ENCODE measurements around the gene ZNF350. TPM values are rescaled to one million over a fixed set of nuclear protein-coding genes. Genes with fewer than 3 reads are reported as not detected.
A peak's percentile ranks its signal among the peaks of the same experiment; 100 is the strongest.
"Not testable (repeated sequence)": the region's sequence is repeated elsewhere in the genome, so short reads cannot be mapped to it uniquely, and the experiment has no call there.

The ZNF350 gene
- total RNA-seq, 2 experiments from 2014 or later: 23.8 to 24.0 TPM

GRCh38 chr19:51957846-51958245 lies 28.8 kb downstream of the ZNF350 start:
- H3K27me3 Mint-ChIP-seq; H3K27ac Mint-ChIP-seq; ATAC-seq (ENCODE audit: low read depth); H3K4me1 Mint-ChIP-seq; DNase-seq; POLR2A ChIA-PET; H3K4me3 Mint-ChIP-seq: not testable (repeated sequence)
- peaks cover 40% of the 10 kb centered on the region for H3K9me3 Mint-ChIP-seq
- H3K36me3 Mint-ChIP-seq: peaks cover 18% of the 10 kb centered on the region

DNA sequence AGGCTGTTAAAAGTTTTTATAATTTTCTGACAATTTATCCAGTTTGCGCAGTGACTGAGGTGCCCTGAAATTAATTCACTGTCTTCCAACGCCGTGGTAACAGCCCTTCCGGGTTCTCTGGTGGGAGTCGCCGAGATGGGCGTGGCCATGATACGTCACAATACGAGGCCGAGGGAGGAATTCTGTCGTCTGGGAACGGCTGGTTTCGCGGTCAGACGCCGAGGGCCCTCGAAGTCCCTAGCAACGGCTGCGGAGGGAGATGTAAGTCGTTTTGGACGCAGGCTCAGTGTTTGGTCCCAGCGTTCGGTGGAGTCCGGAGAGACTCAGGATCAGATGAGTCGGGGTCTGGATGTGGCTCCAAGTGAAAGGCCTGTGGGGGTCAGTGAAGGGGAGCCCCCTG lies 37.7 kb downstream of the ZNF350 start:
- H3K27ac Mint-ChIP-seq: no peak overlapping the region
- peaks cover 1% of the 10 kb centered on the region for H3K4me1 Mint-ChIP-seq
- ATAC-seq (ENCODE audit: low read depth) (no peak), DNase-seq (no peak)
- no peak overlapping the region for H3K4me3 Mint-ChIP-seq
- peaks cover 51% of the 10 kb centered on the region for H3K9me3 Mint-ChIP-seq
- peaks cover 30% of the 10 kb centered on the region for H3K36me3 Mint-ChIP-seq
- no peaks in the 10 kb centered on the region for H3K27me3 Mint-ChIP-seq
- POLR2A ChIA-PET: no interaction called here

- H3K27me3 Mint-ChIP-seq: no peaks in the 10 kb centered on the region
- H3K9me3 Mint-ChIP-seq: peaks cover 61% of the 10 kb centered on the region
- POLR2A ChIA-PET: no interaction called here
- DNase-seq (no peak), ATAC-seq (ENCODE audit: low read depth) (no peak)
- peaks cover 1% of the 10 kb centered on the region for H3K4me1 Mint-ChIP-seq
- no peak overlapping the region for H3K27ac Mint-ChIP-seq
- peaks cover 53% of the 10 kb centered on the region for H3K36me3 Mint-ChIP-seq
- no peak overlapping the region for H3K4me3 Mint-ChIP-seq
Measured at GRCh38 chr19:51946602-51947001, 40.0 kb downstream of the ZNF350 start.

DNA sequence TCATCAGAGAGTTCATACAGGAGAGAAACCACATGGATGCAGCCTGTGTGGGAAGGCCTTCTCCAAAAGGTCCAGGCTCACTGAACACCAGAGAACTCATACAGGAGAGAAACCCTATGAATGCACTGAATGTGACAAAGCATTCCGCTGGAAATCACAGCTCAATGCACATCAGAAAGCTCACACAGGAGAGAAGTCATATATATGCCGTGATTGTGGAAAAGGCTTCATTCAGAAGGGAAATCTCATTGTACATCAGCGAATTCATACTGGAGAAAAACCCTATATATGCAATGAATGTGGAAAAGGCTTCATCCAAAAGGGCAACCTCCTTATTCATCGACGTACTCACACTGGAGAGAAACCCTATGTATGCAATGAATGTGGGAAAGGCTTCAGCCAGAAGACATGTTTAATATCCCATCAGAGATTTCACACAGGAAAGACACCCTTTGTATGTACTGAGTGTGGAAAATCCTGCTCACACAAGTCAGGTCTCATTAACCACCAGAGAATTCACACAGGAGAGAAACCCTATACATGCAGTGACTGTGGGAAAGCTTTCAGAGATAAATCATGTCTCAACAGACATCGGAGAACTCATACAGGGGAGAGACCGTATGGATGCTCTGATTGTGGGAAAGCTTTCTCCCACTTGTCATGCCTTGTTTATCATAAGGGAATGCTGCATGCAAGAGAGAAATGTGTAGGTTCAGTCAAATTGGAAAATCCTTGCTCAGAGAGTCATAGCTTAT lies 41.7 kb downstream of the ZNF350 start:
- Mint-ChIP-seq H3K4me1 (peaks cover 1% of the 10 kb centered on the region), H3K27me3 (no peaks in the 10 kb centered on the region), H3K4me3 (no peak overlapping the region), H3K36me3 (peaks cover 68% of the 10 kb centered on the region), H3K9me3 (peaks cover 69% of the 10 kb centered on the region), H3K27ac (no peak overlapping the region)
- ATAC-seq (ENCODE audit: low read depth) (no peak), DNase-seq (no peak)
- POLR2A ChIA-PET: no interaction called here

DNA sequence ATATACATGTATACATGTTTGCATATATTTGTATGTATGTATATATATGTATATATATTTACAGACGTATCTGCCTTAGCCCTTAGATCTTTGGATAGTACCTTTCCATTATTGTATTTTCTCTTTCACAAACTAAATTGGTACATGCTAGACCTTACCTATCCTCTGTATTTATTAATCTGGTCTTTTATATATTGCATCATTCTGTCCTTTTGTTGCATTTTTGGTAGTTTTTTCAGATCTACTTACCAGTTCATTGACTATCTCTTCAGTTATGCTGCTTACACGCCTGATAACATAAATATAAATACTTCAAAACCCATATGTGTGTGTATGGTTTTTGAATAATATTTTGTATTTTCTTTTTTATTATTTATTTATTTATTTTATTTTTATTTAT lies 47.7 kb downstream of the ZNF350 start:
- Mint-ChIP-seq H3K4me3 (no peak overlapping the region), H3K27ac (no peak overlapping the region), H3K9me3 (peaks cover 49% of the 10 kb centered on the region), H3K27me3 (no peaks in the 10 kb centered on the region), H3K36me3 (peaks cover 93% of the 10 kb centered on the region), H3K4me1 (no peaks in the 10 kb centered on the region)
- no peak for ATAC-seq (ENCODE audit: low read depth)
- DNase-seq: no peak
- POLR2A ChIA-PET: no interaction called here

GRCh38 chr19:51931921-51932320 lies 54.7 kb downstream of the ZNF350 start:
- peaks cover 81% of the 10 kb centered on the region for H3K36me3 Mint-ChIP-seq
- no peak for ATAC-seq (ENCODE audit: low read depth)
- POLR2A ChIA-PET: no interaction called here
- DNase-seq: no peak
- no peaks in the 10 kb centered on the region for H3K27me3 Mint-ChIP-seq
- no peak overlapping the region for H3K4me3 Mint-ChIP-seq
- H3K9me3 Mint-ChIP-seq: peaks cover 23% of the 10 kb centered on the region
- H3K4me1 Mint-ChIP-seq: peaks cover 7% of the 10 kb centered on the region
- H3K27ac Mint-ChIP-seq: no peak overlapping the region

- DNase-seq (no peak), ATAC-seq (ENCODE audit: low read depth) (no peak)
- Mint-ChIP-seq H3K9me3 (peaks cover 32% of the 10 kb centered on the region), H3K27ac (peak overlapping the region; percentile 92), H3K27me3 (no peaks in the 10 kb centered on the region), H3K4me3 (peak overlapping the region; percentile 94), H3K36me3 (peaks cover 52% of the 10 kb centered on the region), H3K4me1 (peaks cover 14% of the 10 kb centered on the region)
- POLR2A ChIA-PET: no interaction called here
Measured at GRCh38 chr19:51927859-51928258, 58.8 kb downstream of the ZNF350 start.

DNA sequence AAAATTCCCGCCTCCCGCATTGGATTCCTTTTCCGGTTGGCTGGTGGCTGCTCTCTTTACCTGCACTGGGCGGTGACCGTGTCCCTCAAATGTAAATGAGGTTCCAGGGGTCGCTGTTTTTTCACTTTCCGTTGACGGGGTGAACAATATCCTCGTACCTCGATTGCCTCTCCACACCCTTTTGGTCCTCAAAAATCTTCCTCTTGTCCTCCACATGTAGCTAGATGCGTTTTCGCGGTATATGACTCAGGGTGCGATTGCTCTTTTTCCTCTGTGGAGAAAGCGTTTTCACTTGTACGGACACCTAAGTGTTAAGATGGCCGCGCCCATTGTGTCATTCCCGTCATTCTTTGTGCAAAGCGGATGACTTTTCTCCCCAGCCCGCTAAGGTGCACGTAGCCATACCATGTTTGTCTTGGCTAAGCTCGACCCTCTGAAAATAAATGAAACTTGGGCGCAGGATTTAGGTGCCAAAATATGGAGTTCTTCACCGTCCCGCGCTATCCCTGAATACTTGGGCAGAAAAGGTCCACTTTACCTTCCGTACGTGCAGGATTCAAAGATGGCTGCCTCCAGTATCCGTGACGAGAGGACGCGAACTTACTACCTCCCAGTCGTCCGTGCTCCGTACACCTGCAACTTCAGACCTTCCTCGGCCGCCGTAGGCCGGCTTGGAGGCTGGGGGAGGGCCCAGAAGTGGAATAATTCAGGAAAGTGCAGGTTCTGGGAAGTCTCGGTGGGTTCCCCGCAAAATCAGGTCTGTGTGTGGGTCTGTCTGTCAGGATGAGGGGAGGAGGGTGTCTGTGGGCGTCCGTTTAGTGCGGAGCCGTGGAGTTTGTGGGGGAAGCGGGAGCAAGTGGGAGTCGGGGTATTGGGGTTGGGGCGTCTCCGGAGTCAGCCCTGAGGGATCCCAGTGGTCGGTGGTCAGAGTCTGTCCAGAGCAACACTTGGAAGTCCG lies 59.6 kb downstream of the ZNF350 start, which contains the start of gene ZNF613:
Gene ZNF613, plus strand, starts transcription at position 689 of the 958 bp plus-strand sequence. CDS start 8,749 bp downstream, outside the sequence.
- peaks cover 35% of the 10 kb centered on the region for H3K9me3 Mint-ChIP-seq
- no peaks in the 10 kb centered on the region for H3K27me3 Mint-ChIP-seq
- H3K4me1 Mint-ChIP-seq: peaks cover 14% of the 10 kb centered on the region
- peak within 1 kb of the TSS; percentile 92 for H3K27ac Mint-ChIP-seq
- H3K4me3 Mint-ChIP-seq: peak within 1 kb of the TSS; percentile 94
- POLR2A ChIA-PET: interaction anchor here (0.8 kb wide), 1 partner anchor 245 kb away, joined by 3 read pairs; the partner anchor contains the start of gene ZNF836
- H3K36me3 Mint-ChIP-seq: peaks cover 46% of the 10 kb centered on the region
- peak; percentile 80 for DNase-seq
- peak; percentile 91 for ATAC-seq (ENCODE audit: low read depth)

GRCh38 chr19:51926426-51926783 lies 60.2 kb downstream of the ZNF350 start:
- Mint-ChIP-seq H3K4me1 (peaks cover 14% of the 10 kb centered on the region), H3K9me3 (peaks cover 38% of the 10 kb centered on the region), H3K27me3 (no peaks in the 10 kb centered on the region), H3K36me3 (peaks cover 40% of the 10 kb centered on the region), H3K27ac (peak overlapping the region; percentile 92), H3K4me3 (peak overlapping the region; percentile 94)
- DNase-seq (no peak), ATAC-seq (ENCODE audit: low read depth) (no peak)
- POLR2A ChIA-PET: interaction anchor here (0.8 kb wide), 1 partner anchor 245 kb away, joined by 3 read pairs; the partner anchor contains the start of gene ZNF836

DNA sequence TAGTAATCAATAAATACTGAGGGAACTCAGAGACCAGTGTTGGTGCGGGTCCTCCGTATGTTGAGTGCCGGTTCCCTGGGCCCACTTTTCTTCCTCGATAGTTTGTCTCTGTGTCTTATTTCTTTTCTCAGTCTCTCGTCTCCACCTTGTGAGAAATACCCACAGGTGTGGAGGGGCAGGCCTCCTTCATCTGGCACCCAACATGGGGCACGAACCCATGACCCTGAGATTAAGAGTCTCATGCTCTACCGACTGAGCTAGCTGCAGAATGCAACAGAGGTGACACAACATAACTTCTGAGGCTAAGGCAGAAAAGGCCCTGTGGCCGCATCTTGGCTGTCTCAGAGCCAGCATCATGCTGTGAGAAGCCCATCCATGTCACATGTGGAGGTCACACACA lies 64.7 kb downstream of the ZNF350 start:
- DNase-seq (no peak), ATAC-seq (ENCODE audit: low read depth) (no peak)
- POLR2A ChIA-PET: no interaction called here
- no peaks in the 10 kb centered on the region for H3K27me3 Mint-ChIP-seq
- H3K27ac Mint-ChIP-seq: no peak overlapping the region
- H3K4me1 Mint-ChIP-seq: peaks cover 7% of the 10 kb centered on the region
- H3K36me3 Mint-ChIP-seq: peaks cover 9% of the 10 kb centered on the region
- peaks cover 52% of the 10 kb centered on the region for H3K9me3 Mint-ChIP-seq
- H3K4me3 Mint-ChIP-seq: no peak overlapping the region

GRCh38 chr19:51919606-51920005 lies 67.0 kb downstream of the ZNF350 start:
- Mint-ChIP-seq H3K9me3 (peaks cover 58% of the 10 kb centered on the region), H3K36me3 (peaks cover 3% of the 10 kb centered on the region), H3K27me3 (no peaks in the 10 kb centered on the region), H3K4me3 (no peak overlapping the region), H3K4me1 (no peaks in the 10 kb centered on the region), H3K27ac (no peak overlapping the region)
- ATAC-seq (ENCODE audit: low read depth): no peak
- DNase-seq: no peak
- POLR2A ChIA-PET: no interaction called here

GRCh38 chr19:51916167-51916566 lies 70.5 kb downstream of the ZNF350 start:
- peaks cover 5% of the 10 kb centered on the region for H3K36me3 Mint-ChIP-seq
- no peak for DNase-seq
- H3K27me3 Mint-ChIP-seq: no peaks in the 10 kb centered on the region
- H3K9me3 Mint-ChIP-seq: peaks cover 53% of the 10 kb centered on the region
- no peak overlapping the region for H3K27ac Mint-ChIP-seq
- H3K4me3 Mint-ChIP-seq: no peak overlapping the region
- POLR2A ChIA-PET: no interaction called here
- ATAC-seq (ENCODE audit: low read depth): no peak
- no peaks in the 10 kb centered on the region for H3K4me1 Mint-ChIP-seq

DNA sequence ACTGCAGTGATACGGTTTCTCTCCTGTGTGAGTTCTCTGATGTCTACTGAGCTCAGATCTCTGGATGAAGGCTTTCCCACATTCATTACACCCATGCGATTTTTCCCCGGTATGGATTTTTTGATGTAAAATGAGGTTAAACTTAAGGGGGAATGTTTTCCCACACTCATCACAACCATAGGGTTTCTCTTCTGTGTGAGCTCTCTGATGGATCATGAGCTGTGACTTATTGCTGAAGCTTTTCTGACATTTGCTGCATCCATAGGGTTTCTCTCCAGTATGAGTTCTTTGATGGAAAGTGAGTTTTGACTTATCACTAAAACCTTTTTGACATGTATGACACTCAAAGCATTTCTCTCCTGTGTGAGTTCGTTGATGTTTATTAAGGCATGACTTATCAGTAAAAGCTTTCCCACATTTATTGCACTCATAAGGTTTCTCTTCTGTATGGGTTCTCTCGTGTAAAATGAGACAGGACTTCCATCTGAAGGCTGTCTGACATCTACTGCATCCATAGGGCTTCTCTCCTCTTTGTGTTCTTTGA lies 71.2 kb downstream of the ZNF350 start:
- POLR2A ChIA-PET: no interaction called here

More for the DNA sequence above, 71.2 kb downstream of the ZNF350 start:
- ATAC-seq (ENCODE audit: low read depth) (no peak), DNase-seq (no peak)
- Mint-ChIP-seq H3K9me3 (peaks cover 50% of the 10 kb centered on the region), H3K36me3 (peaks cover 5% of the 10 kb centered on the region), H3K27me3 (no peaks in the 10 kb centered on the region), H3K27ac (no peak overlapping the region), H3K4me3 (no peak overlapping the region), H3K4me1 (no peaks in the 10 kb centered on the region)

Measured in activated naive CD8-positive, alpha-beta T cell treated with anti-CD3 and anti-CD28 coated beads, Interleukin-2, amount 10 ng/mL, durations not matched to agents 7 days and 5 days (primary cell).